DND-41 (cell line): ENCODE measurements around the gene UTF1.

Experiments
- ATAC-seq: fragments of 200-7000 bp; cut with Tn5 transposase; 3 replicates; pipeline ENCODE4 v1.9.1; 2021; ENCODE audit warnings: low read depth; ENCODE audit not compliant: insufficient read depth
- DNase-seq: peaks from one replicate; pipeline ENCODE4 v3.0.0-alpha.2; 2020
- H2AFZ ChIP-seq: 2 replicates; pipeline ENCODE4 v1.6.0; 2012; ENCODE audit warnings: low read depth, low read length
- H3K27ac ChIP-seq: 2 replicates; pipeline ENCODE4 v1.5.1; 2012; ENCODE audit warnings: low read length, inconsistent platforms
- H3K27me3 ChIP-seq: fragments of 200-600 bp; sonication (generic); 2 replicates; pipeline ENCODE4 v1.6.0; 2012; ENCODE audit warnings: low read length, mild to moderate bottlenecking, inconsistent platforms; ENCODE audit not compliant: insufficient read depth, poor library complexity
- H3K36me3 ChIP-seq: 2 replicates; pipeline ENCODE4 v1.5.1; 2012; ENCODE audit warnings: low read length, inconsistent platforms; ENCODE audit not compliant: insufficient read depth
- H3K4me1 ChIP-seq: 2 replicates; pipeline ENCODE4 v1.5.1; 2012; ENCODE audit warnings: mild to moderate bottlenecking, low read length; ENCODE audit not compliant: insufficient read depth
- H3K4me2 ChIP-seq: 2 replicates; pipeline ENCODE4 v1.6.0; 2012; ENCODE audit warnings: mild to moderate bottlenecking, moderate library complexity, low read length, inconsistent platforms; ENCODE audit not compliant: insufficient read depth
- H3K4me3 ChIP-seq, 2 experiments: fragments of 200-600 bp in 1 of 2; shearing (Covaris generic) in 1 of 2; 2 replicates each; pipeline ENCODE4 v1.5.1; 2012 to 2016; ENCODE audit warnings: inconsistent platforms in 2 of 2, low read length in 2 of 2, mild to moderate bottlenecking in 2 of 2, low read depth in 1 of 2, moderate library complexity in 1 of 2
- H3K79me2 ChIP-seq: 2 replicates; pipeline ENCODE4 v1.6.0; 2012; ENCODE audit warnings: low read length, inconsistent platforms; ENCODE audit not compliant: insufficient read depth
- H3K9ac ChIP-seq: 2 replicates; pipeline ENCODE4 v1.6.0; 2012; ENCODE audit warnings: low read depth, mild to moderate bottlenecking, inconsistent platforms, low read length, moderate library complexity
- H3K9me3 ChIP-seq: 2 replicates; pipeline ENCODE4 v1.5.1; 2012; ENCODE audit warnings: low read length, moderate library complexity, mild to moderate bottlenecking, inconsistent platforms; ENCODE audit not compliant: insufficient read depth, severe bottlenecking
- H4K20me1 ChIP-seq: 2 replicates; pipeline ENCODE4 v1.6.0; 2012; ENCODE audit warnings: low read length; ENCODE audit not compliant: insufficient read depth
- EZH2 ChIP-seq: IDR thresholded peaks from 3 replicates; pipeline ENCODE4 v1.6.1; 2012; ENCODE audit warnings: borderline replicate concordance, low read depth, mild to moderate bottlenecking, moderate library complexity, low read length, inconsistent platforms; ENCODE audit not compliant: severe bottlenecking
- TF ChIP-seq, protein P1 (sequence below): IDR thresholded peaks from 2 replicates; pipeline ENCODE4 v1.5.1; 2012; ENCODE audit warnings: borderline replicate concordance, low read length, moderate library complexity, mild to moderate bottlenecking; ENCODE audit not compliant: poor library complexity, severe bottlenecking; ENCODE audit errors: extremely low read depth

Gene UTF1

DNA sequence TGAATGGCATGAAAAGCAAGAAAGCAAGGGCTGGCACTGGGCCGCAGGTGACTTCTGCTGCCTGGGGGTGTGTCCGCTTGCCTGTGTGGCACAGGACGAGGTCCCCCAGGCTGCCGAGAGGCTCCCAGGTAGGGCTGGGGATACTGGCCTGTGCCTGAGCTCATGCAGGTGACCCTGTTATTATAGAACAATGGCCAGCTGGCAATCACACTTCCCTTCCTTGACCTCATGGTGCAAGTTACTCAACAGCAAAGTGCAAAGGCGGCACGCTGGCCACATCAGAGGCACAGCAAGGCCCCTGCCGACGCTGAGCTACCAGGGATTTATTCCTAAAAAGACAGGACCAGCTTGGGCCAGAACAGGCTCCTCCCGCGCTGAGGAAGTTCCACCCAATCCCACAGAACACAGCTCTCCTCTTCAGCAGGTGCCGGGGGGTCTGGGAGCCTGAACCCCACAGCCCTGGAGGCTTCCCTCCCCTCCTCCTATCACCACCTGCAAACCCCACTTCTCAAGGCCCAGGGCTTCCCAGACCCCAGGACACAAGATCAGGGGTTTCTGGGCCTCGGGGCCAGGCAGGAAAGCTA, 48.1 kb downstream of the UTF1 start:
- peaks cover 11% of the 10 kb centered on the region for H4K20me1 ChIP-seq
- H2AFZ ChIP-seq, result no peak overlapping the region
- no peak overlapping the region for H3K4me3 ChIP-seq
- no peak overlapping the region for H3K27ac ChIP-seq
- TF ChIP-seq, protein P1, sequence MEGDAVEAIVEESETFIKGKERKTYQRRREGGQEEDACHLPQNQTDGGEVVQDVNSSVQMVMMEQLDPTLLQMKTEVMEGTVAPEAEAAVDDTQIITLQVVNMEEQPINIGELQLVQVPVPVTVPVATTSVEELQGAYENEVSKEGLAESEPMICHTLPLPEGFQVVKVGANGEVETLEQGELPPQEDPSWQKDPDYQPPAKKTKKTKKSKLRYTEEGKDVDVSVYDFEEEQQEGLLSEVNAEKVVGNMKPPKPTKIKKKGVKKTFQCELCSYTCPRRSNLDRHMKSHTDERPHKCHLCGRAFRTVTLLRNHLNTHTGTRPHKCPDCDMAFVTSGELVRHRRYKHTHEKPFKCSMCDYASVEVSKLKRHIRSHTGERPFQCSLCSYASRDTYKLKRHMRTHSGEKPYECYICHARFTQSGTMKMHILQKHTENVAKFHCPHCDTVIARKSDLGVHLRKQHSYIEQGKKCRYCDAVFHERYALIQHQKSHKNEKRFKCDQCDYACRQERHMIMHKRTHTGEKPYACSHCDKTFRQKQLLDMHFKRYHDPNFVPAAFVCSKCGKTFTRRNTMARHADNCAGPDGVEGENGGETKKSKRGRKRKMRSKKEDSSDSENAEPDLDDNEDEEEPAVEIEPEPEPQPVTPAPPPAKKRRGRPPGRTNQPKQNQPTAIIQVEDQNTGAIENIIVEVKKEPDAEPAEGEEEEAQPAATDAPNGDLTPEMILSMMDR, result no peak
- no peak for TF ChIP-seq EZH2
- no peak overlapping the region for H3K9ac ChIP-seq
- H3K79me2 ChIP-seq, result no peaks in the 10 kb centered on the region
- DNase-seq (no peak), ATAC-seq (no peak)
- peaks cover 43% of the 10 kb centered on the region for H3K36me3 ChIP-seq
- H3K9me3 ChIP-seq, result no peaks in the 10 kb centered on the region
- no peaks in the 10 kb centered on the region for H3K27me3 ChIP-seq
- no peaks in the 10 kb centered on the region for H3K4me1 ChIP-seq
- no peak overlapping the region for H3K4me2 ChIP-seq

DNA sequence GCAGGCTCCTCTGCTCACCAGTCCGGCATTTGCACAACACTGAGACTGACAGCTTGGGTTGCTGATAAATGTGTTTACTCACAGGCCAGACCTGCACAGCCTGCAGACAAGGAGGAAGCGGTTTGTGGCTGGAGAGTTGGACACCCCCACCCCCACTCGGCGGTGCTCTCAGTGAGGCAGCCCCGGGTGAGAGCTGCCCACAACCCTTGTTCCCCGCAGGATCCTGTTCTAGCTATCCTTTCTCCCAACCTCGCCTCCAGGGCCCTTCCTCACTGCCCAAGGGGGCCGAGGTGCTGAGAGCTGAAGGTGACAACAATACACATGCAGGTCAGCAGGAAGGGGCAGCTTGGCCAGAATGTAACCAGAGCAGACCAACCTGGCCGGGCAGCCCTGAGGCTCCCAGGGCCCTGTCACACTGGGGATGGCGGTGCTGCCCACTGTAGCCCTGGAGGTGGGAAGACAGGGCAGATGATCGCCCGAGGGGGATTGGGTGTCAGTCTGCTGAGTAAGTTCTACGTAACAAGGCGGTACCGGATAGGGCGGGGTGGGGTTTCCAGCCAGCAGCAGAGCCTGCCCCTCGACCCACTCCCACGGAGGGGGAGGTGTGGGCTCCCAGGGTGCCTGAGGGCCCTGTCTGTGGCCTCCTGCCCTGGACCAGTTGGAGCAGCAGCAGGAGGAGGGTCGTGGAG, 48.7 kb downstream of the UTF1 start:
- H3K27ac ChIP-seq, result no peak overlapping the region
- TF ChIP-seq, protein P1, result no peak
- no peak for TF ChIP-seq EZH2
- peaks cover 49% of the 10 kb centered on the region for H3K36me3 ChIP-seq
- H3K27me3 ChIP-seq, result no peaks in the 10 kb centered on the region
- H3K4me2 ChIP-seq, result no peak overlapping the region
- H3K9me3 ChIP-seq, result no peaks in the 10 kb centered on the region
- no peak overlapping the region for H3K4me3 ChIP-seq
- H3K79me2 ChIP-seq, result no peaks in the 10 kb centered on the region
- no peak for DNase-seq
- no peak overlapping the region for H3K9ac ChIP-seq
- H3K4me1 ChIP-seq, result no peaks in the 10 kb centered on the region
- H2AFZ ChIP-seq, result no peak overlapping the region
- no peak for ATAC-seq
- H4K20me1 ChIP-seq, result peaks cover 11% of the 10 kb centered on the region

DNA sequence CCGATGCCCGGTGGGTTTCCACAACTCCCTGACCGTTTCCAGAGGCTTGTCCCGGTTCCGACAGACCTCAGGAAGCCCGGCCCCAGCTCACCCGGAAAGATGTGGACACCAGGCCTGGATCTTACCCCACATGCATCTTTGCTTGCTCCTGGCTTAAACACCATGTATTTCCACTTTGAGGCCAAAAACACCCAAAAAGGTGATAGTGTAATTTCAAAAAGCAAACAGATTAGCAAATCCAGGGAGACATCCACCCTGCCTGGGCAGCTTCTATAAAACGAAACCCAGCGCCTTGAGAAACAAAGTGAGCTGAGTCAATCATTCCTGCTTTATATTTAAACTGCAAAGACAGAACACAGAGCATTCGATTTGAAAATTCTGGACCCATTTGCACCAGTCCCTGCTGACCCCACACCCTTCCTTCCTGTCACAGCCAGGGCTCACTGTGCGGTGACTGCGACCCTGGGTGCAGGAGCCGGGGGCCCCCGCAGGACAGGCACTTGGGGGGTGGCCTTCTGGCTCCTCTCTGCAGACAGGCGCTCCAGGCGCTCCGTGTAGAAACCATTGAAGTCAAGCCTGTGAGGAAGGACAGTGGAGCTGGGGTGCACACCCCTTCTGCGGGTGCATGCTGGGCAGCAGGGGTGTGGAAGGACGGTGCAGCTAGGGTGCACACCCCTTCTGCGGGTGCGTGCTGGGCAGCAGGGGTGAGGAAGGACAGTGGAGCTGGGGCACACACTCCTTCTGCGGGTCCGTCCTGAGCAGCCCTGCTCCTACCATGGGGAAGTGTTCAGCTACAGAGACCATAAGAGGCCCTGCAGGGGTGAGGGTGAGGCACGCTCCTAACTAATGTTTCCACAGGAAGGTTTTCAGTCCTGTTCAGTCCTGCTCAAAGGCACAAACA, 49.6 kb downstream of the UTF1 start:
- ATAC-seq, result no peak
- H3K27ac ChIP-seq, result no peak overlapping the region
- H3K36me3 ChIP-seq, result peaks cover 57% of the 10 kb centered on the region
- no peaks in the 10 kb centered on the region for H3K9me3 ChIP-seq
- no peak overlapping the region for H3K9ac ChIP-seq
- no peak overlapping the region for H2AFZ ChIP-seq
- H4K20me1 ChIP-seq, result peaks cover 11% of the 10 kb centered on the region
- no peaks in the 10 kb centered on the region for H3K4me1 ChIP-seq
- no peaks in the 10 kb centered on the region for H3K79me2 ChIP-seq
- TF ChIP-seq, protein P1, result no peak
- no peak for TF ChIP-seq EZH2
- H3K4me2 ChIP-seq, result no peak overlapping the region
- H3K4me3 ChIP-seq, result no peak overlapping the region
- no peaks in the 10 kb centered on the region for H3K27me3 ChIP-seq
- no peak for DNase-seq
